MM.1S (cell line): ENCODE results near the gene MAML3.

Source experiments
- DNase-seq: peaks from one replicate; pipeline ENCODE4 v3.0.0-alpha.2; 2015
- H2AFZ ChIP-seq: fragments of 300-600 bp; sonication (generic); 2 replicates; pipeline ENCODE4 v1.6.0; 2016; ENCODE audit warnings: antibody characterized with exemption, low read length
- H3F3A ChIP-seq: fragments of 300-600 bp; sonication (generic); 2 replicates; pipeline ENCODE4 v1.6.1; 2016; ENCODE audit warnings: mild to moderate bottlenecking, antibody characterized with exemption, low read length, moderate library complexity, mixed read lengths; ENCODE audit not compliant: insufficient read depth
- H3K27ac ChIP-seq: fragments of 300-600 bp; sonication (generic); 2 replicates; pipeline ENCODE4 v1.5.1; 2016; ENCODE audit warnings: mild to moderate bottlenecking, low read length
- H3K27me3 ChIP-seq: fragments of 300-600 bp; sonication (generic); replicated peaks from 2 replicates; pipeline ENCODE4 v1.6.0; 2016; ENCODE audit warnings: low read length; ENCODE audit not compliant: insufficient read depth
- H3K36me3 ChIP-seq: fragments of 300-600 bp; sonication (generic); replicated peaks from 2 replicates; pipeline ENCODE4 v1.6.1; 2016; ENCODE audit warnings: mild to moderate bottlenecking, low read length, mixed read lengths; ENCODE audit not compliant: insufficient read depth
- H3K4me1 ChIP-seq: fragments of 300-600 bp; sonication (generic); 2 replicates; pipeline ENCODE4 v1.6.1; 2016; ENCODE audit warnings: low read length, mixed read lengths
- H3K4me2 ChIP-seq: fragments of 300-600 bp; sonication (generic); 2 replicates; pipeline ENCODE4 v1.6.0; 2016; ENCODE audit warnings: low read depth, low read length
- H3K4me3 ChIP-seq: fragments of 300-600 bp; sonication (generic); 2 replicates; pipeline ENCODE4 v1.5.1; 2016; ENCODE audit warnings: low read length, mixed read lengths
- H3K79me2 ChIP-seq: fragments of 300-600 bp; sonication (generic); 2 replicates; pipeline ENCODE4 v1.6.1; 2016; ENCODE audit warnings: mixed run types, low read length, mixed read lengths
- H3K9ac ChIP-seq: fragments of 300-600 bp; sonication (generic); 2 replicates; pipeline ENCODE4 v1.6.1; 2016; ENCODE audit warnings: low read length, mixed read lengths
- H3K9me2 ChIP-seq: fragments of 300-600 bp; sonication (generic); replicated peaks from 2 replicates; pipeline ENCODE4 v1.6.1; 2016; ENCODE audit warnings: mild to moderate bottlenecking, low read length, mixed read lengths; ENCODE audit not compliant: insufficient read depth
- H3K9me3 ChIP-seq: fragments of 300-600 bp; sonication (generic); replicated peaks from 2 replicates; pipeline ENCODE4 v1.6.1; 2016; ENCODE audit warnings: mild to moderate bottlenecking, low read length, mixed read lengths; ENCODE audit not compliant: insufficient read depth
- H4K20me1 ChIP-seq: fragments of 300-600 bp; sonication (generic); 2 replicates; pipeline ENCODE4 v1.6.1; 2016; ENCODE audit warnings: mild to moderate bottlenecking, low read length, moderate library complexity, mixed read lengths; ENCODE audit not compliant: insufficient read depth
- CTCF ChIP-seq: fragments of 300-600 bp; sonication (generic); IDR thresholded peaks from 2 replicates; pipeline ENCODE4 v1.5.1; 2016; ENCODE audit warnings: antibody characterized with exemption, low read length, mixed read lengths
- EZH2 ChIP-seq: fragments of 300-600 bp; sonication (generic); optimal IDR thresholded peaks from 2 replicates; pipeline ENCODE3; 2017; ENCODE audit warnings: low read depth, mild to moderate bottlenecking, antibody characterized with exemption, low read length, mixed read lengths
- EZH2phosphoT487 ChIP-seq: fragments of 300-600 bp; sonication (generic); IDR thresholded peaks from 2 replicates; pipeline ENCODE4 v1.6.1; 2018; ENCODE audit warnings: antibody characterized with exemption, low read length

Gene MAML3

GRCh38 chr4:139958739-139959098 lies 195.3 kb downstream of the MAML3 start:
- no peaks in the 10 kb centered on the region for H3K36me3 ChIP-seq
- no peak overlapping the region for H3K4me3 ChIP-seq
- H3K79me2 ChIP-seq, result no peaks in the 10 kb centered on the region
- TF ChIP-seq CTCF (no peak), EZH2 (no peak), EZH2phosphoT487 (no peak)
- no peaks in the 10 kb centered on the region for H4K20me1 ChIP-seq
- H3F3A ChIP-seq, result no peaks in the 10 kb centered on the region
- no peaks in the 10 kb centered on the region for H3K9me2 ChIP-seq
- DNase-seq, result no peak
- H3K4me1 ChIP-seq, result no peaks in the 10 kb centered on the region
- H3K9me3 ChIP-seq, result no peaks in the 10 kb centered on the region
- H3K27me3 ChIP-seq, result no peaks in the 10 kb centered on the region
- H3K27ac ChIP-seq, result no peak overlapping the region
- H2AFZ ChIP-seq, result no peak overlapping the region
- no peak overlapping the region for H3K9ac ChIP-seq
- H3K4me2 ChIP-seq, result no peak overlapping the region

GRCh38 chr4:139957986-139958738 lies 195.8 kb downstream of the MAML3 start:
- DNase-seq, result no peak
- Histone ChIP-seq H3K36me3 (no peaks in the 10 kb centered on the region), H3K27me3 (no peaks in the 10 kb centered on the region), H3K9me3 (no peaks in the 10 kb centered on the region), H3K4me3 (no peak overlapping the region), H3K27ac (no peak overlapping the region), H4K20me1 (no peaks in the 10 kb centered on the region), H3K9ac (no peak overlapping the region), H3K4me1 (no peaks in the 10 kb centered on the region), H3K4me2 (no peak overlapping the region), H2AFZ (no peak overlapping the region), H3F3A (no peaks in the 10 kb centered on the region), H3K9me2 (no peaks in the 10 kb centered on the region), H3K79me2 (no peaks in the 10 kb centered on the region)
- TF ChIP-seq CTCF (no peak), EZH2phosphoT487 (no peak), EZH2 (no peak)

- H3K27me3 ChIP-seq, result no peaks in the 10 kb centered on the region
- H3F3A ChIP-seq, result no peaks in the 10 kb centered on the region
- no peaks in the 10 kb centered on the region for H3K9me3 ChIP-seq
- no peaks in the 10 kb centered on the region for H3K4me1 ChIP-seq
- no peaks in the 10 kb centered on the region for H3K36me3 ChIP-seq
- H3K79me2 ChIP-seq, result no peaks in the 10 kb centered on the region
- no peaks in the 10 kb centered on the region for H3K9me2 ChIP-seq
- DNase-seq, result no peak
- no peaks in the 10 kb centered on the region for H4K20me1 ChIP-seq
- no peak overlapping the region for H3K4me3 ChIP-seq
- H2AFZ ChIP-seq, result no peak overlapping the region
- H3K27ac ChIP-seq, result no peak overlapping the region
- TF ChIP-seq EZH2, result no peak
- no peak for TF ChIP-seq CTCF
- TF ChIP-seq EZH2phosphoT487, result no peak
- no peak overlapping the region for H3K9ac ChIP-seq
- no peak overlapping the region for H3K4me2 ChIP-seq
Measured at GRCh38 chr4:139957065-139957464, 196.9 kb downstream of the MAML3 start.
